Measurements from ENCODE around the gene PICALM.
"Not testable (repeated sequence)": the region's sequence is repeated elsewhere in the genome, so short reads cannot be mapped to it uniquely, and the experiment has no call there.

Gene PICALM

DNA sequence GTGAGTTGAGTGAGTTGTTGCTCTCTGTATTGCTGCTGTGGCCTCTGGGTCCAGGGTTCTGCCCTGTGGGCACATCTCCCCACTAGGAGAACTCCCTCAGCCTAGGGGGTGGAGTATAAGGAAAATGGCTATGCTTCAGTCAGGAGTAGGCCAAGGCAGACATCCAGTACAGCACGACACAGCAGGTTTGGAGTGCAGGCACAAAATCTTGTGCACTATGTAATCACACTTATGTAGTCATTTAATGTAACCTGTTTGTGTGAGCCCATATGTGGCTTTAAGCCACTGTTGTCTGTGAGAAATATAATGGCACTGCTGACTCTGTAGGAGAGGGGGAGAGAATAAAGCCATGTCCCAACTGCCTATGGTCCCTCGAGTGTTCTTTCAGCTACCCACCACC, 123.6 kb downstream of the PICALM start:
- H3K36me3 ChIP-seq (ENCODE audit: insufficient read depth, low read length): no peaks in the 10 kb centered on the region
- H3K9ac ChIP-seq (ENCODE audit: insufficient read length): no peak overlapping the region
- no peak overlapping the region for H3K27ac ChIP-seq
- no peak for TF ChIP-seq POLR2AphosphoS5 (IDR thresholded peaks at IDR 0.05; ENCODE audit: borderline replicate concordance, low read depth, low read length)
- TF ChIP-seq EZH2 (IDR thresholded peaks at IDR 0.05): no peak
- no peak for TF ChIP-seq FOXP2 (optimal IDR thresholded peaks at IDR 0.05; ENCODE audit: control extremely low read depth, extremely low read length, insufficient read depth)
- no peak for DNase-seq (ENCODE audit: low read depth, low spot score)
- H3K9me3 ChIP-seq (ENCODE audit: low read depth, low read length): no peaks in the 10 kb centered on the region
- H3K4me3 ChIP-seq: no peak overlapping the region

DNA sequence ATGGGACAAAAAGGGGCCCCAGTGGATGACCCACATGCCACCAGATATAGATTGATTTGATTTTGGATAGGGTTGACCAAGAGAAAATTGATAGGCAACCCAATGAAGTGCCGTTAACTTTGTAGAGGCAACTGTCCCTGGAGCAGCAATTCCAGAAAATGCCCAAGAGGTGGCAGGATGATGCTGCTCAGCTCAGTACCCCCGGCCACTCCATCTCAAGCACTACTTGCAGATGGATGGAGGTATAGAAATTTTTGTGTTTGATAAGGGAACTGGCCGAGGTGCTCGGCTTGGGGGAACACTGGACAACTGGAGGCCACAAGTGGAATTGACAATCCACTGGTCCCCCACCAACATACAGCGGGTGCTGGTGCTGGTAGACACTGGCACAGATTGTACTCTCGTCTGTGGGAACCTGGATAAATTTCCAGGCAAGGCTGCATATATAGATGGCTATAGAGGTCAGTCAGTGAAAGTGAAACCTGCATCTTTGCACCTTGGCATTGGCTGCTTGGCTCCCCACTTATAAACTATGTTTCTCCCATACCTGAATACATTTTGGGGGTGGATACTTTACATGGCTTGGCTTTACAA, 127.4 kb downstream of the PICALM start:
- no peak for DNase-seq (ENCODE audit: low read depth, low spot score)
- H3K9ac ChIP-seq (ENCODE audit: insufficient read length): no peak overlapping the region
- H3K4me3 ChIP-seq: no peak overlapping the region
- H3K9me3 ChIP-seq (ENCODE audit: low read depth, low read length): no peaks in the 10 kb centered on the region
- TF ChIP-seq POLR2AphosphoS5 (IDR thresholded peaks at IDR 0.05; ENCODE audit: borderline replicate concordance, low read depth, low read length) (no peak), FOXP2 (optimal IDR thresholded peaks at IDR 0.05; ENCODE audit: control extremely low read depth, extremely low read length, insufficient read depth) (no peak), EZH2 (IDR thresholded peaks at IDR 0.05) (no peak)
- H3K36me3 ChIP-seq (ENCODE audit: insufficient read depth, low read length): no peaks in the 10 kb centered on the region
- no peak overlapping the region for H3K27ac ChIP-seq

DNA sequence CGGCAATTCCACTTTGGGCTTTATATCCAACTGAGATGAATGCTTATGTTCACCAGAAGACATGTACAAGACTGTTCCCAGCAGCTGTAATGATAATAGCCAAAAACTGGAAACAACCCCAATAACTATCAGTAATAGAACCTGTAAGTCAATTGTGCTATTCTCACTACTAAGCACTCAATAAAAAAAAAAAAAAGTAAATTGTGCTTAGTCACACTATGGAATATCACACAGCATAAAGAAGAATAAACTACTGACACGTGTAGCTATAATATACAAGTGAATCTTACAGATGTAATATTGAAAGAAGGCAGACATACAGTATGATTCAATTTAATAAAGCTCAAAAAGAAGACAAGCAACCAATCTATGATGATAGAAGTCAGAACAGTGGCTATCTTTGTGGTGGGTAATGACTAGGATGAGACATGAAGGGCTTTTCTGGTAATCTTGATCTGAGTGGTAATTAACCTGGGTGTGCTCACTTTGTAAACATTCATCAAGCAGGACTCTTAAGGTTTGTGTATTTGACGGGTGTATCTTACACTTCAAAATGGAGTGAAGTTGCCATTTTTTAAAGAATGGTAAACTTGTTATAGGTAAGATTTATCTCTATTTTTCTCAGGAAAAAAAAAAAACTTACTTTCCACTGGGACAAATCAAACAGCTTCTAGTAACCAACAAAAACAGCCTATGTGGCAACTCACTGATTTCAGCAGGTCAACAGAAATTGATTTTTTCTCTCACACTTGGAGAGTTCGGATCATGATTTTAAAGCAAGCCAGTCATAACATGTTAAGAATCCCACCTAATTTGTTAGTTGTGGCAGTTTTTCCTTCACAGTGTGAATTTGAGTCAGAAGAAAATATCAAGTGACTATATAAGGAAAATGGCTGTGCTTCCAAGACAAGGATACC, 129.5 kb downstream of the PICALM start:
- no peak for TF ChIP-seq POLR2AphosphoS5 (IDR thresholded peaks at IDR 0.05; ENCODE audit: borderline replicate concordance, low read depth, low read length)
- TF ChIP-seq EZH2 (IDR thresholded peaks at IDR 0.05): no peak
- TF ChIP-seq FOXP2 (optimal IDR thresholded peaks at IDR 0.05; ENCODE audit: control extremely low read depth, extremely low read length, insufficient read depth): no peak
- Histone ChIP-seq H3K9ac (ENCODE audit: insufficient read length) (no peak overlapping the region), H3K27ac (no peak overlapping the region), H3K4me3 (no peak overlapping the region), H3K9me3 (ENCODE audit: low read depth, low read length) (no peaks in the 10 kb centered on the region), H3K36me3 (ENCODE audit: insufficient read depth, low read length) (no peaks in the 10 kb centered on the region)
- DNase-seq (ENCODE audit: low read depth, low spot score): no peak

DNA sequence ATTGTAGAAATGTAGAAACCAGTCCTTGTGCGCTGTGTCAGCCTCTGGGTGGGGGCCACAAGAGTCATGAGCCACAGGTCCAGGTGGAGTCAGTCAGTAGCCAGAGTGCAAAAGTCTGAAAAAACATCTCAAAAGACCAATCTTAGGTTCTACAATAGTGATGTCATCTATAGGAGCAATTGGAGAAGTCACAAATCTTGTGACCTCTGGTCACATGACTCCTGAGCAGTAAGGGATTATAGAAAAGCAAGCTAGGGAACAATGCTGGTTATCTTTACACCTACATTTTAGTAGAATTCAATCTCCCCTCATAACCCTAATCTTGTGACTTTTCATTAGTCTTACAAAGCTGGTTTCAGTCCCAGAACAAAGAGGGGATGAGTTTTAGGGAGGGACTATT, 131.0 kb downstream of the PICALM start:
- H3K9ac ChIP-seq (ENCODE audit: insufficient read length): no peak overlapping the region
- H3K4me3 ChIP-seq: no peak overlapping the region
- H3K9me3 ChIP-seq (ENCODE audit: low read depth, low read length): no peaks in the 10 kb centered on the region
- TF ChIP-seq POLR2AphosphoS5 (IDR thresholded peaks at IDR 0.05; ENCODE audit: borderline replicate concordance, low read depth, low read length): no peak
- no peak overlapping the region for H3K27ac ChIP-seq
- no peak for DNase-seq (ENCODE audit: low read depth, low spot score)
- H3K36me3 ChIP-seq (ENCODE audit: insufficient read depth, low read length): no peaks in the 10 kb centered on the region

DNA sequence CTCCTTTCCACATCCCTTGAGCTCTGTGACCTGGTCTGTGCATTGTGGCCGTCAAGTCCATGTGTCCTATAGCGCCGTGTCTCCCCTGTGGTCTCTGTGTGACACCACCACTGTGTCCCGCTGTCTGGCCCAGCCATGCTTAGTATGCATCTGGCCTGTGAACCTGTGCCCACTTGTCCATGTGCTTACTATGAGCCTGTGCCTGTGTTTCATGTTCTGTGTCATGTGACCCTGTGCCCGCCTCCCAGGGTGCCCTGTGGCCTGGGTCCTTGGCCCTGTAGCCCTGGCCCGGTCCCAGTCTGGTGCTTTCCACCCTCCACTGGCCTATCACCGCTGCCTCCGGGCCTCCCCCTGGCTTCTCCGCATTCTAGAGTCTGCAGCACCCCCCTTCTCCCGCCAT, 133.1 kb downstream of the PICALM start:
- Histone ChIP-seq H3K27ac (no peak overlapping the region), H3K9ac (ENCODE audit: insufficient read length) (no peak overlapping the region), H3K36me3 (ENCODE audit: insufficient read depth, low read length) (no peaks in the 10 kb centered on the region), H3K9me3 (ENCODE audit: low read depth, low read length) (no peaks in the 10 kb centered on the region), H3K4me3 (no peak overlapping the region)
- no peak for TF ChIP-seq FOXP2 (optimal IDR thresholded peaks at IDR 0.05; ENCODE audit: control extremely low read depth, extremely low read length, insufficient read depth)
- TF ChIP-seq EZH2 (IDR thresholded peaks at IDR 0.05): no peak
- no peak for TF ChIP-seq POLR2AphosphoS5 (IDR thresholded peaks at IDR 0.05; ENCODE audit: borderline replicate concordance, low read depth, low read length)
- no peak for DNase-seq (ENCODE audit: low read depth, low spot score)

DNA sequence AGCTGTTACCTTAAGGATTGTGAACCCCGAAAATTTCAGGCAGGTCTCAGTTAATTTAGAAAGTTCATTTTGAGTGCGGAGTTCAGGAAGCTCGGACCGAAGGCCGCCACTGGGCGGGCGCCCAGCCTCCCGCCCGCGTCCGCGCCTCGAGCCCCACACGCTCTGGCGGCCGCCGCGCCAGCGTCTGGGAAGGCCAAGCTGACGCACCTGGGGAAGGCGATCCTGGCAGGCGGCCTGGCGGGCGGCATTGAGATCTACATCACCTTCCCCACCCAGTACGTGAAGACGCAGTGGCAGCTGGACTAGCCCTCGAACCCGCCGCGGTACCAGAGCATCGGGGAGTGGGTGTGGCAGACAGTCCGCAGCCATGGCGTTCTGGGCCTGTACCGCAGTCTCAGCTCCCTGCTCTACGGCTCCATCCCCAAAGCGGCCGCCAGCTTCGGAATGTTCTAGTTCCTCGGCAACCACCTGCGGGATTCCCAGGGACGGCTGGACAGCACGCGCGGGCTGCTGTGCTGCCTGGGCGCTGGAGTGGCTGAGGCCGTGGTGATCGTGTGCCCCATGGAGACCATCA, 134.2 kb downstream of the PICALM start:
- no peak overlapping the region for H3K9ac ChIP-seq (ENCODE audit: insufficient read length)
- H3K27ac ChIP-seq: no peak overlapping the region
- H3K36me3 ChIP-seq (ENCODE audit: insufficient read depth, low read length): no peaks in the 10 kb centered on the region
- H3K4me3 ChIP-seq: no peak overlapping the region
- H3K9me3 ChIP-seq (ENCODE audit: low read depth, low read length): no peaks in the 10 kb centered on the region
- DNase-seq (ENCODE audit: low read depth, low spot score): no peak
- no peak for TF ChIP-seq POLR2AphosphoS5 (IDR thresholded peaks at IDR 0.05; ENCODE audit: borderline replicate concordance, low read depth, low read length)
- TF ChIP-seq EZH2 (IDR thresholded peaks at IDR 0.05): no peak
- no peak for TF ChIP-seq FOXP2 (optimal IDR thresholded peaks at IDR 0.05; ENCODE audit: control extremely low read depth, extremely low read length, insufficient read depth)

DNA sequence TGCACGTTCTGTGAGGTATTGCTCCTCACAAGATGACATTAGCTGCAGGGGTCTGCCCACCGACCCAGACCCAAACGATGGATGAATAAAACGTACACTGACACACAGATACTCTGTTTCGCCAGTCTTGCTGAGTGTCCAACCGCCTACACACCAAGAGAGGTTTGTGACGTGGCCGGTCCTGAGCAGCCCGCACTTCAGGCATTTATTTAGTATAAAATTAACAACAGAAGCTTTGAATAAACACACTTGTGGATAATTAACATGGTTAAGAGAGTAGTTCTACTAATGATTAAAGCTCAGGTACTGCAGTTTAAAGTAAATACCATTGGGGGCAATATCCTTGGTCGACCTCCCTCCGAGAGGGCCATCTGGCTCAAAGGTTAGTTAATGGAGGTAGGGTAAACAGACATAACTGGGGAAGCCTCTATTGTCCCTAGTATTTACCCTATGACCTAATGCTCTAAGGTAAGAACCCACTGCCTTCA, 138.0 kb downstream of the PICALM start:
- H3K9me3 ChIP-seq (ENCODE audit: low read depth, low read length): no peaks in the 10 kb centered on the region
- H3K27ac ChIP-seq: no peak overlapping the region
- no peak overlapping the region for H3K4me3 ChIP-seq
- no peak overlapping the region for H3K9ac ChIP-seq (ENCODE audit: insufficient read length)
- DNase-seq (ENCODE audit: low read depth, low spot score): no peak
- H3K36me3 ChIP-seq (ENCODE audit: insufficient read depth, low read length): no peaks in the 10 kb centered on the region
- TF ChIP-seq FOXP2 (optimal IDR thresholded peaks at IDR 0.05; ENCODE audit: control extremely low read depth, extremely low read length, insufficient read depth) (no peak), POLR2AphosphoS5 (IDR thresholded peaks at IDR 0.05; ENCODE audit: borderline replicate concordance, low read depth, low read length) (no peak), EZH2 (IDR thresholded peaks at IDR 0.05) (no peak)

DNA sequence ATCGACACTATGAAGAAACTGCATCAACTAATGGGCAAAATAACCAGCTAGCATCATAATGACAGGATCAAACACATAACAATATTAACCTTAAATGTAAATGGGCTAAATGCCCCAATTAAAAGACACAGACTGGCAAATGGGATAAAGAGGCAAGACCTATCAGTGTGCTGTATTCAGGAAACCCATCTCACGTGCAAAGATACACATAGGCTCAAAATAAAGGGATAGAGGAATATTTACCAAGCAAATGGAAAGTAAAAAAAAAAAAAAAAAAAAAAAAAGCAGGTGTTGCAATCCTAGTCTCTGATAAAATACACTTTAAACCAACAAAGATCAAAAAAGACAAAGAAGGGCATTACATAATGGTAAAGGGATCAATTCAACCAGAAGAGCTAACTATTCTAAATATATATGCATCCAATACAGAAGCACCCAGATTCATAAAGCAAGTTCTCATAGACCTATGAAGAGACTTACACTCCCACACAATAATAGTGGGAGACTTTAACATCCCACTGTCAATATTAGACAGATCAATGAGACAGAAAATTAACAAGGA, 142.2 kb downstream of the PICALM start:
- H3K9ac ChIP-seq (ENCODE audit: insufficient read length); DNase-seq (ENCODE audit: low read depth, low spot score); H3K9me3 ChIP-seq (ENCODE audit: low read depth, low read length); H3K36me3 ChIP-seq (ENCODE audit: insufficient read depth, low read length); H3K4me3 ChIP-seq; H3K27ac ChIP-seq: not testable (repeated sequence)
